Neural progenitor cell (in vitro differentiated cells): ENCODE data around the gene RNH1. TPM values are rescaled to one million over a fixed set of nuclear protein-coding genes. Genes with fewer than 3 reads are reported as not detected.

Source experiments
- DNase-seq: peaks from one replicate; pipeline ENCODE4 v3.0.0-alpha.2; 2016; ENCODE audit warnings: low spot score
- H2AFZ ChIP-seq: fragments of 200-600 bp; sonication (generic); replicated peaks from 2 replicates; pipeline ENCODE4 v1.6.1; 2016; ENCODE audit warnings: antibody characterized with exemption
- H3F3A ChIP-seq: fragments of 200-600 bp; sonication (generic); 2 replicates; pipeline ENCODE4 v1.6.1; 2016; ENCODE audit warnings: antibody characterized with exemption, low read depth
- H3K27ac ChIP-seq: fragments of 200-600 bp; sonication (generic); 2 replicates; pipeline ENCODE4 v1.5.1; 2016; ENCODE audit warnings: mild to moderate bottlenecking
- H3K27me3 ChIP-seq: fragments of 200-600 bp; sonication (generic); 2 replicates; pipeline ENCODE4 v1.6.1; 2016; ENCODE audit warnings: mild to moderate bottlenecking, moderate library complexity
- H3K36me3 ChIP-seq: fragments of 200-600 bp; sonication (generic); 2 replicates; pipeline ENCODE4 v1.5.1; 2016
- H3K4me1 ChIP-seq: fragments of 200-600 bp; sonication (generic); 2 replicates; pipeline ENCODE4 v1.6.1; 2016; ENCODE audit warnings: mixed run types
- H3K4me2 ChIP-seq: fragments of 200-600 bp; sonication (generic); 2 replicates; pipeline ENCODE4 v1.6.1; 2016
- H3K4me3 ChIP-seq: fragments of 200-600 bp; sonication (generic); 2 replicates; pipeline ENCODE4 v1.5.1; 2016
- H3K79me2 ChIP-seq: fragments of 200-600 bp; sonication (generic); 2 replicates; pipeline ENCODE4 v1.6.1; 2016; ENCODE audit warnings: low read depth
- H3K9ac ChIP-seq: fragments of 200-600 bp; sonication (generic); 2 replicates; pipeline ENCODE4 v1.6.1; 2016
- H3K9me3 ChIP-seq: fragments of 200-600 bp; sonication (generic); 2 replicates; pipeline ENCODE4 v1.5.1; 2016; ENCODE audit warnings: low read depth
- H4K20me1 ChIP-seq: fragments of 200-600 bp; sonication (generic); 2 replicates; pipeline ENCODE4 v1.6.1; 2016; ENCODE audit warnings: low read depth
- H3K27ac Mint-ChIP-seq: 3 replicates; pipeline ENCODE4 v1.8.0; 2021; ENCODE audit warnings: mixed read lengths
- H3K27me3 Mint-ChIP-seq: 2 replicates; pipeline ENCODE4 v1.8.0; 2022; ENCODE audit warnings: low read depth, mild to moderate bottlenecking, inconsistent platforms, moderate library complexity, mixed read lengths; ENCODE audit not compliant: insufficient read depth
- H3K36me3 Mint-ChIP-seq: 3 replicates; pipeline ENCODE4 v1.8.0; 2021; ENCODE audit warnings: mixed read lengths
- H3K4me1 Mint-ChIP-seq: 3 replicates; pipeline ENCODE4 v1.8.0; 2021; ENCODE audit warnings: mixed read lengths
- H3K4me3 Mint-ChIP-seq: 3 replicates; pipeline ENCODE4 v1.8.0; 2021; ENCODE audit warnings: mild to moderate bottlenecking, moderate library complexity, mixed read lengths
- H3K9me3 Mint-ChIP-seq: 3 replicates; pipeline ENCODE4 v1.8.0; 2020; ENCODE audit warnings: mixed read lengths
- CTCF ChIP-seq: fragments of 200-600 bp; sonication (generic); IDR thresholded peaks from 2 replicates; pipeline ENCODE4 v1.5.1; 2017; ENCODE audit warnings: antibody characterized with exemption, mild to moderate bottlenecking
- EZH2 ChIP-seq: fragments of 200-600 bp; sonication (generic); IDR thresholded peaks from 2 replicates; pipeline ENCODE4 v1.6.1; 2017; ENCODE audit warnings: antibody characterized with exemption, mild to moderate bottlenecking, moderate library complexity
- EZH2phosphoT487 ChIP-seq: fragments of 200-600 bp; sonication (generic); IDR thresholded peaks from 2 replicates; pipeline ENCODE4 v1.6.1; 2017; ENCODE audit warnings: antibody characterized with exemption
- total RNA-seq: library from RNA; depleted of rRNA; stranded (reverse); fragments of >200 nt; gene quantifications from 2 replicates; pipeline ENCODE4 v1.2.3, GENCODE V29; 2015; ENCODE audit warnings: low replicate concordance

The RNH1 gene
- total RNA-seq, 1 donor from 2014 or later = 10.5 TPM

GRCh38 chr11:497565-498296 is 9.3 kb downstream of the RNH1 start:
- Mint-ChIP-seq H3K27me3 (peaks cover 8% of the 10 kb centered on the region), H3K27ac (no peak overlapping the region), H3K36me3 (peaks cover 28% of the 10 kb centered on the region), H3K4me3 (no peak overlapping the region), H3K4me1 (peaks cover 6% of the 10 kb centered on the region), H3K9me3 (peaks cover 3% of the 10 kb centered on the region)
- H3K4me1 ChIP-seq = no peaks in the 10 kb centered on the region
- TF ChIP-seq EZH2 (no peak), CTCF (no peak), EZH2phosphoT487 (no peak)
- no peak for DNase-seq
- no peaks in the 10 kb centered on the region for H3K79me2 ChIP-seq
- H3F3A ChIP-seq = peaks cover 18% of the 10 kb centered on the region
- H3K9me3 ChIP-seq = no peaks in the 10 kb centered on the region
- no peak overlapping the region for H3K4me3 ChIP-seq
- H2AFZ ChIP-seq = no peak overlapping the region
- H4K20me1 ChIP-seq = no peaks in the 10 kb centered on the region
- no peak overlapping the region for H3K4me2 ChIP-seq
- H3K9ac ChIP-seq = no peak overlapping the region
- no peaks in the 10 kb centered on the region for H3K36me3 ChIP-seq
- no peak overlapping the region for H3K27ac ChIP-seq
- H3K27me3 ChIP-seq = no peaks in the 10 kb centered on the region

DNA sequence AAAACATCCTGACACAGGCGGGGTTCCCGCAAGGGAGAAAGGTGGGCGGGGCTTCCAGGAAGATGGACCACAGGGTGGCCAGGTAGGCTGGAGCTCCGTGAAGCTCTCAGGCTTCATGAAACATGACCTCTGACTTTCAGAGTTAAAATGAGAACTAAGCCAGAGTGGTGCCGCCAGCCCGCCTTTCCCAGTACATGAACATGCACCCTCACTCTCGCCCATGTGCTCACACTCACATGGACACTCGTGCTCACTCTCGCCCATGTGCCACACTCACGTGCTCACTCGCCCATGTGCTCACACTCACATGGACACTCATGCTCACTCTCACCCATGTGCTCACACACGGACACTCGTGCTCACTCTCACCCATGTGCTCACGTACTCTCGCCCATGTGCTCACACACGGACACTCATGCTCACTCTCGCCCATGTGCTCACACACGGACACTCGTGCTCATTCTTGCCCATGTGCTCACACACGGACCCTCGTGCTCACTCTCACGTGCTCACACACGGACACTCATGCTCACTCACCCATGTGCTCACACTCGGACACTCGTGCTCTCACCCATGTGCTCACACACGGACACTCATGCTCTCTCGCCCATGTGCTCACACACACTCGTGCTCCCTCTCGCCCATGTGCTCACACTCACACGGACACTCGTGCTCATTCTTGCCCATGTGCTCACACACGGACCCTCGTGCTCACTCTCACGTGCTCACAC is 10.0 kb downstream of the RNH1 start:
- peaks cover 8% of the 10 kb centered on the region for H3K27me3 Mint-ChIP-seq
- H3K36me3 Mint-ChIP-seq = peaks cover 28% of the 10 kb centered on the region
- no peak for DNase-seq
- Histone ChIP-seq H3K4me1 (no peaks in the 10 kb centered on the region), H3F3A (peaks cover 18% of the 10 kb centered on the region), H3K27me3 (no peaks in the 10 kb centered on the region), H3K27ac (no peak overlapping the region), H3K79me2 (no peaks in the 10 kb centered on the region), H3K4me3 (no peak overlapping the region), H3K9ac (no peak overlapping the region), H2AFZ (no peak overlapping the region), H3K36me3 (no peaks in the 10 kb centered on the region), H4K20me1 (no peaks in the 10 kb centered on the region), H3K9me3 (no peaks in the 10 kb centered on the region), H3K4me2 (no peak overlapping the region)
- TF ChIP-seq CTCF (no peak), EZH2 (no peak), EZH2phosphoT487 (no peak)
- H3K27ac Mint-ChIP-seq = no peak overlapping the region
- peaks cover 6% of the 10 kb centered on the region for H3K4me1 Mint-ChIP-seq
- peak overlapping the region; percentile 7 for H3K4me3 Mint-ChIP-seq
- H3K9me3 Mint-ChIP-seq = peaks cover 3% of the 10 kb centered on the region

- H3F3A ChIP-seq = peaks cover 18% of the 10 kb centered on the region
- H3K4me2 ChIP-seq = no peak overlapping the region
- no peaks in the 10 kb centered on the region for H4K20me1 ChIP-seq
- no peaks in the 10 kb centered on the region for H3K9me3 ChIP-seq
- DNase-seq = no peak
- no peaks in the 10 kb centered on the region for H3K4me1 ChIP-seq
- H3K27ac ChIP-seq = no peak overlapping the region
- Mint-ChIP-seq H3K9me3 (peaks cover 3% of the 10 kb centered on the region), H3K36me3 (peaks cover 25% of the 10 kb centered on the region), H3K27ac (no peak overlapping the region), H3K4me3 (no peak overlapping the region), H3K27me3 (peaks cover 8% of the 10 kb centered on the region), H3K4me1 (peaks cover 6% of the 10 kb centered on the region)
- no peaks in the 10 kb centered on the region for H3K36me3 ChIP-seq
- TF ChIP-seq EZH2 (no peak), EZH2phosphoT487 (no peak), CTCF (no peak)
- H3K4me3 ChIP-seq = no peak overlapping the region
- H3K9ac ChIP-seq = no peak overlapping the region
- H2AFZ ChIP-seq = no peak overlapping the region
- H3K27me3 ChIP-seq = no peaks in the 10 kb centered on the region
- H3K79me2 ChIP-seq = no peaks in the 10 kb centered on the region
These were observed 11.5 kb downstream of the RNH1 start for GRCh38 chr11:495537-495931.
